DLD1 (cell line): Measurements from ENCODE around the gene C1QTNF5.

Experiments used
- in situ Hi-C: cut with HindIII; loops from 2 replicates; pipeline ENCODE4 v1.10.0; 2017; ENCODE audit warnings: low sequenced_read_pairs

The C1QTNF5 gene

GRCh38 chr11:119361056-119361787, 20.5 kb upstream of the C1QTNF5 start:
- in situ Hi-C loops = no loop called here

- in situ Hi-C loops = no loop called here
Measured at GRCh38 chr11:119359365-119360214, 18.9 kb upstream of the C1QTNF5 start.

GRCh38 chr11:119357074-119357473, 16.4 kb upstream of the C1QTNF5 start:
- in situ Hi-C loops = no loop called here

DNA sequence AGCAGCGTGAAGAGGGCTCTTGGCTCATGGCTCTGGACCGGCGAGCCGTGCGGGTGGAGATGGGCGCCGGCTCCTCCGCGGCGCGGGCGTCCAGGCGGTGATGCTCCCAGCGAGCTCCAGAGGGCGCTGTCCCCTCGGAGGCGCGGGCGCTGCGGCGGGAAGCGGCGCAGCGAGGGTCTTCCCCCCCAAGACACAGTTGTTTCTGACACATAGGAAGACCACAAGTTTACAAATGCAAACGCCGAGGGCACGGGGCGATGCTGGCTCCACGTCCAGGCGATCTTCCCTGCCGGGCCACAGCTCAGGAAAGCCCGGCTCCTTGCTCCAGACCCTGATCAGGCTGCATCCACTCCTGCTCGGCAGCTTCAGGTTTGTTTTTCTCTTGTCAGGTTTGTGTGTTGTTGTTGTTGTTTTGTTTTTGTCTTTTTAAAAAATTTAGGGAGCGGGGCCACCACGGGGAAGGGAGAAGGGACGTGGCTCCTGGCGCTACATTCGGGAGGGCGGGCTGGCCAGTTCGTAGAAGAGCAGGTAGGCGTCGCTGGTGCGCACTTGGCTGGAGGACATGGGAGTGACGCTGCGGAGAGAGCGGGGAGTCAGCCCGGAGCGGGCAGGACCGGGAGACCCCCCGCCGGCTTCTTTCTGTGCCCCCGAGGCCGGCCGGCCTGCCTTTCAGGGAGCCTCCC, 15.8 kb upstream of the C1QTNF5 start:
- in situ Hi-C loops = no loop called here

- in situ Hi-C loops = no loop called here
Measured at GRCh38 chr11:119355091-119355843, 14.6 kb upstream of the C1QTNF5 start.

DNA sequence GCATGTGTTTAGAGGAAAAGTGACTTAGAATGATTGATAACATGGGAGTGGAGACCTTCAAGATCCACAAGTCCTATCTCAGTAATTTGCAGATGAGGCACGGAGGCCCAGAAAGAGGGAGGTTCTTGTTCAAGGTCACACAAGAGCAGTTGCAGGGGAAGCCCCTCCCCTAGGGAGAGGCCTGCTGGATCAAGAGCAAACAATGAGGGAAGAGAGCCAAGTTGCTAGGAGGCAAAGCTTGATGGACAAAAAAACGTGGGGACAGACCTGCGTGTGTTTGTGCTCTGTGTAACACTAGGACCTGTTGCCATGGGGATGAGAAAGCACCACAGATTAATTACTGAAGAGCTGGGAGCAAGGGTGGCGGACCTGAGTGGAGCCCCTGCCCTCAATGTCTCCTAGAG, 12.2 kb upstream of the C1QTNF5 start:
- in situ Hi-C loops = no loop called here

DNA sequence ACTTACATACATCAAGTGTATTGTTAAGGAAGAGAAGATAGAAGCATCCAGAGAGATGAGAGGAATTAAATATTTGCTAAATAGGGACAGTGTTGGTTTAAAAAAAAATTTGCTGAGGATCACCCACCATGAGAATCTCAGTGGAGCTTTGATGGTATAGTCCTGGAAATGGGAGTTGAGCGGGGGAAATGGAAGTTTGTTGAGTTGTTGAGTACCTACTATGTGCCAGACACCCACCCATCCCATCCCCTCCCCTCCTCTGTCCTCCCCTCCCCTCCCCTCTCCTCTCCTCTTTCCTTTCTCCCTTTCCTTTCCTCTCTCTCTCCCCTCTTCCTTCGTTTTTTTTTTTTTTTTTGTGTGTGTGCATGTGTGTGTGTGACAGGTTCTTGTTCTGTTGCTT, 10.5 kb upstream of the C1QTNF5 start:
- in situ Hi-C loops = no loop called here

DNA sequence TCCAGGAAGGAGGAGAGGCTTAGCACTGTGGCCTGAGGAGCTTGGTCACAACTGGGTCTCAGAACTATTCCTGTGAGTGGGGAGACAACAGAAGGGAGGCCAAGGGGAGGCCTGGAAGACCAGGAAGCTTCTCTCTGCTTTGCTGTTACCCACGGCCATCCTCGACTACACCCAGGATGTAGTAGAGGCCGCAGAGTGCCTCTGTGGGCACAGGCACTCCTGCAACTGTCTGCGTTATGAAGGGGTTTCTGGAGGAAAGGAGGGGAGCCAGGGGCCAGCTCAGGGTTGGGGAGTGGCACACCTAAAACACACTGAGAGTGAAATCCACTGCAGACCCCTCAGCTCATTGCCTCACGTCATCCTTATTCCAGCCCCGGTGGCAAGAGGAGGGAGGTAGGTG, 9.6 kb upstream of the C1QTNF5 start:
- in situ Hi-C loops = no loop called here

DNA sequence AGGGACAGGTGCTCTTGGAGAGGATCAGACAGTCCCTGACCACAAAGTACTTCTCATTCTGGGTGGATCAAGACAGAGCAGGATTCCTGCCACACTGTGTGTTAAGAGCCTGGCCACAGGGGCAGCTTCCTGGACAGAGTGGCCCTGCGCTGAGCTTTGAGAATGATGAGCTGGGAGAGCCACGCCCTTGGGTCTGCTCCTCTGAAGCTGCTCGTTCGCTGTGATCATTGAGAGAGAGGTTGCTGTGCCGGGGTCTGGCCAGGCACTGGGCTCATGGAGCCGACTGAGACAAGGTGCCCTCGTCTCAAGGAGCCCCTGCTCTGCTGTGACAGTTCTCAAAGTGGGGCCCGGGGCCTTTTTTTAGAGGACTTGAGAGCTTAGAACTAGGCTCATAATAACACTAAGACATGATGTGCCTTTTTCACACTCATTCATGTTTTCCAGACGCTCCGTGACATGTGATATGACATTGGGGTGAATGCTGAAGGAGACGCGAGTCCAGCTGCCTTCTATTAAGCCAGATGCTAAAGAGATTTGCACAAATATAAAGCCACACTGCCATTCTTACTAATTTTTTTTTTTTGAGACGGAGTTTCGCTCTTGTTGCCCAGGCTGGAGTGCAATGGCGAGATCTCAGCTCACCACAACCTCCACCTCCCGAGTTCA, 7.4 kb upstream of the C1QTNF5 start:
- in situ Hi-C loops = no loop called here

DNA sequence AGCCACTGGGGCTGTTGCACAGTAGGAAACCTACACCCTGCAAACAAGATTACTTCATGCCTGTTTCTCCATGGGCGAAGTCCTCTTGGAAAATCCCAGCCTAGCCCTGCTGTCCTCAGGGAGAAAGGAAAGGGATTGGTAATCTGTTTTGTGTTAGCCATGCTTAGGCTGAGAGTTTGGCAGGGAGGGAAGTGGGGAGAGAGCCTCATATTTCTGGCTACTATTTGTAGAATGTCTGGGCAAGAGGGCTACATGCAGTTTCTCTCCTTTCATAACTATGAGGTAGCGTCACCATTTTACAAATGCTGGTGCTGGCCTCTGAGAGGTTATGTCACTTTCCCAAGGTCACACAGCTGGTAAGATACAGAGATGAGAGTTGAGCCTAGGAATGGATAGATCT, 6.6 kb upstream of the C1QTNF5 start:
- in situ Hi-C loops = no loop called here

DNA sequence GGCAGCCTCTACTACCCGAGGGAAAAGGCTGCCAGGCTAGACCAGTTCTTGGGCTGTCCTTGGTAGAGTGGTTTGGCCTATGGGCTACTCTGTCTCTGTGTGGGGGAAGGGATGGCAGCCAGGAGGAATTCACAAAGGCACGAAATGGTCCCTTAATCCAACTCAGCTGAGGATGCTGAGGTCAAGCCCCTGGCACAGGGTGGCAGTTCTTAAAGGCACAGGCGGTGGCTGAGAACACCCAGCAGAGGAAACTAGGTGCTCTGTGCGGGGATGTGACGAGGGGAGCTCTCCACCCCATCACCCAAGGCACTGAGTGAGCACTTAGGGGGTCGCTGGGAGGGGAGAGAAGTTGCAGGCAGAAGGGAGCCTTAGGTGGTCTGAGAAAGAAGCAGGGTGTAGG, 5.9 kb upstream of the C1QTNF5 start, which contains the start of gene MFRP:
MFRP (minus strand) TSS at position 101 of the 400 bp plus-strand sequence. CDS start 192 bp downstream, outside the sequence.
- in situ Hi-C loops = no loop called here

DNA sequence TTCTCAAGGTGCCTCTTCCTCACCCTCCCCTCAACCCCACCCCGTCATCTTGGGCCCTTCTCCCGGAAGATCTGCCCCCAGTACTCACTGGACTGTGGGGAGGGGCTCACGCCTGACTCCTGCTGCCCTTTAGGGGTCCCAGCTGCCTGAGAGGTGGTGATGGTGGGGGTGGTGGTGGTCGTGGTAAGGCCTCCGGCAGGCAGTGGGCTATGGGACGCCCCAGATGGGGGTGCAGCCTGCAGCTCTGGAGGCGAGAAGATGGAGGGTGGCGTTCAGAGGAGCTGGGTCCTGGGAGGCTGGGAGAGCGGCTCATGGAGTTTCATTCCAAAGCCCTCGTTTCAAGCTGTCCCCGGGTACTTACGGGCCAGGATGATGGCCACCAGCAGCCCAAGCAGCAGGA, 5.0 kb upstream of the C1QTNF5 start:
- in situ Hi-C loops = no loop called here

- in situ Hi-C loops = no loop called here
Measured at GRCh38 chr11:119344291-119345010, 3.8 kb upstream of the C1QTNF5 start.

DNA sequence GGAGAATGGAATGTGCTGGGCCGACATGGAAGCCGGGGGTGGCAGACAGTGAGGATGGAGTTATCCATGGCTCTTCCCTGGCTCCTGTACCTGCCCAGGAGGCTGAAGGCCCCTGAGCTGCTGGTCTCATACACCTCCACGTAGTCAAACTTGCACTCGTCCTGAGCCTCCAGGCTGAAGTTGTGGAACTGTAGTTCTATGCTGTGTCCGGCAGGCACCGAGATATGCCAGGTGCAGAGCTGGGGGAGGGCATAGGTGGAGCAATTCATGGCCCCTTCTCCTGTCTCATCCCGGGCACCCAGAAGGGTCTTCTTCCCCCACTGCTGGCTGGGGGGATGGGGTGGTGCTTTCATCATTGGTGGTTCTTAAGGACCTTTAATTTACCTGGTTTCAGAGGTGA, 3.0 kb upstream of the C1QTNF5 start:
- in situ Hi-C loops = no loop called here

GRCh38 chr11:119342362-119343130, 1.9 kb upstream of the C1QTNF5 start:
- in situ Hi-C loops = no loop called here

DNA sequence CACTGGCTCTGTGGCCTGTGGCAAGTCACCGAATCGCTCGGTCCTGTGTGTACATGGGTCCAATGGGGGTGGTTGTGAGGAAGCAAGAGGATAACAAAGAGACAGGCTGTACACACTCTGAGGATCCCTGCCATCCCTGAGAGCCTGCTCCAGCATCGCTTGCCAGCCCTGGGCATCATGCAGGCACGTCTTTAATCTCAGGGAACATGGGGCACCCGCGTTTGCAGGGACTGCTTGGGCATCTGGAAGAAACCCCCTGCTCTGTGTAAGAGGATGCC, 1.3 kb upstream of the C1QTNF5 start:
- in situ Hi-C loops = no loop called here

DNA sequence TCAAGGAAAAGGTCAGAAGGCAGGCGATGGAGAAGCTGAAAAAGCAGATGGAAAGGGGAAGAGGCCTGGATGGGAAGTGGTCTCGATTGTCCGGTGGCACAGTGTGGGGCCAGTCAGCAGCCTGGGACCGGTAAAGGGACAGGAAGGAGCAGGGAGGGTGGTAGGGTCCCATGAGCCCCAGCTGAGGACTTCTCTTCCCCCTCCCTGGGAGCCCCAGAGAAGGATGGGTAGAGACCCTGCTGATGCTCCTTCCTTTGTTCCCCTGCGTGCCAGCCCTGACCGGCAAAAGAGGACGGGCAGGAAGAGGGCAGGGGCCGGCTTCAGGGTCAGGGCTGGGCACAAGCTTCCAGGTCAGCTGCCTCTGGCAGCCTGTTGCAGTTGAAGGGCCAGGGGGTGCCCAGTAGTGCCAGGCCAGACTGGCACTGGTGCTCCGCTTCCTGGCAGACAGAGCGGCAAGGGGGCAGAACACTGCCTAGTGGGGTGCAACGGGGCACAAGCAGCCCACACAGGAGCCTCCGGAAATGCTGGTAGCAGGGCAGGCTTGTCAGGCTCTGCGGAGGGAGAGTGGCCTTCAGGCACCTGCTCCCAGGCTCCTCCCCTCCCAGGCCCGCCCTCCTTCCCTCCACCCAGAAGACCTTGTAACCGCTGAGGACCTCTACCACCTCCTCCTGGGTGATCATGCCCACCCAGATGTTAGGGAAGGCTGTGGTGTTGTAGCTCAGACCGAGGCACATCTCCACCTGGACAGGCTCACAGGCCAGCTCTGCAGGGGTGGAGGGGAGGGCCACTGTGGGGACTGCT, 739 bp upstream of the C1QTNF5 start:
- in situ Hi-C loops = no loop called here

DNA sequence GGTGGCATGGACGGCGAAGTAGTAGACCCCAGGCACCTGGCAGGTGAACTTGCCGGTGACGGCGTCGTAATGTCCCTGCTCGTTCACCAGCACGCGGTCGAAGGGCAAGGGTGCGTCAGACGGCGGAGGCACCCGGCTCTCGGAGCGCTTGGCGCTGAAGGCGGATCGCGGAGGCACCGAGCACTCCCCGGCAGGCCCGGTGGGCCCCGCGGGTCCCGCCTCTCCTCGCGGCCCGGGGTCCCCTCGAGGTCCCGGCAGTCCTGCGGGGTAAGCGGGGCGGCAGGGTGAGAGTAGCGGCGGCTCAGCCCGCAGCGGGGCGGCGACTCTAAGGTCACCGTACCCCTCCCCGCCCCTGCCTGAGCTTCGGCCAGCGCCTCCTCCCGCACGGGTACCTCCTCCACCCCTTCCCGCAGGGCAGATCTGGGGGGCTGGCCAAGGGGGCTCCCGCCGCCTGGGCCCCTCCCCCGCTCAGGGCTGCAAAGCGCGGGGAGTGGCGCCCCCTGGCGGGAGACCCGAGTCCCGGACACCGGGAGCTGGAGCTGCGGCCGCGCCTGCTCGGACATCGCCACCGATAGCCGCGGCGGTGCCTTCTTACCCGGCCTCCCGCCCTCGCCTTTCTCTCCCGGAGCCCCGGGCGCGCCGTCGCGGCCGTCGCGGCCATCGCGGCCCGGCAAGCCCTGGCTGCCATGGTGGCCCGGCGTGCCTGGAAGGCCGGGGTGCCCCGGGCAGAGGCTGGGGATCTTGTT, 921 bp downstream of the C1QTNF5 start:
- in situ Hi-C loops = no loop called here
